Liver (tissue), 9 donors: ENCODE results near the gene PTPN4. TPM values are rescaled to one million over a fixed set of nuclear protein-coding genes. Genes with fewer than 3 reads are reported as not detected.

Experiments
- DNase-seq: peaks from one replicate; pipeline ENCODE4 v3.0.0-alpha.2; 2017; ENCODE audit warnings: low spot score
- H3K27ac ChIP-seq, 2 donors: one replicate each; pipeline ENCODE4 v1.7.0; 2013; ENCODE audit warnings: inconsistent platforms in 2 of 2, low read length in 2 of 2, control low read depth in 1 of 2, low read depth in 1 of 2, mild to moderate bottlenecking in 1 of 2
- H3K27me3 ChIP-seq, 4 donors: one replicate each; pipeline versions ENCODE4 v1.6.1 to v1.7.0; 2013; ENCODE audit warnings: low read length in 3 of 4, inconsistent platforms in 1 of 4, mild to moderate bottlenecking in 1 of 4, moderate library complexity in 1 of 4; ENCODE audit not compliant: control insufficient read depth in 4 of 4, insufficient read depth in 4 of 4
- H3K36me3 ChIP-seq, 4 donors: one replicate each; pipeline versions ENCODE4 v1.6.1 to v1.7.0; 2013; ENCODE audit warnings: low read length in 3 of 4, mild to moderate bottlenecking in 3 of 4, low read depth in 1 of 4, moderate library complexity in 1 of 4; ENCODE audit not compliant: control insufficient read depth in 4 of 4, insufficient read depth in 3 of 4
- H3K4me1 ChIP-seq, 4 donors: one replicate each; pipeline versions ENCODE4 v1.6.1 to v1.7.0; 2013; ENCODE audit warnings: low read length in 3 of 4, mild to moderate bottlenecking in 3 of 4, moderate library complexity in 1 of 4; ENCODE audit not compliant: control insufficient read depth in 4 of 4, insufficient read depth in 4 of 4
- H3K4me3 ChIP-seq, 3 donors: one replicate each; pipeline versions ENCODE4 v1.6.1 to v1.7.0; 2013; ENCODE audit warnings: low read length in 3 of 3, control low read depth in 1 of 3, low read depth in 1 of 3, mild to moderate bottlenecking in 1 of 3
- H3K9ac ChIP-seq, 2 donors: one replicate each; pipeline ENCODE4 v1.7.0; 2013; ENCODE audit warnings: low read length in 2 of 2, mild to moderate bottlenecking in 2 of 2, moderate library complexity in 2 of 2, control low read depth in 1 of 2, low read depth in 1 of 2
- H3K9me3 ChIP-seq, 4 donors: one replicate each; pipeline versions ENCODE4 v1.6.1 to v1.7.0; 2013; ENCODE audit warnings: low read length in 3 of 4; ENCODE audit not compliant: control insufficient read depth in 4 of 4
- ATF3 ChIP-seq: IDR thresholded peaks from 2 replicates; pipeline ENCODE4 v1.6.1; 2016; ENCODE audit warnings: antibody characterized with exemption
- EGR1 ChIP-seq, 2 donors: IDR thresholded peaks; 2 replicates each; pipeline ENCODE4 v1.6.1; 2016 to 2018; ENCODE audit warnings: antibody characterized with exemption in 2 of 2, low read depth in 2 of 2
- FOXA1 ChIP-seq: IDR thresholded peaks from 2 replicates; pipeline ENCODE4 v1.6.1; 2016; ENCODE audit warnings: antibody characterized with exemption
- FOXA2 ChIP-seq: IDR thresholded peaks from 2 replicates; pipeline ENCODE4 v1.6.1; 2016; ENCODE audit warnings: antibody characterized with exemption
- GABPA ChIP-seq, 2 donors: IDR thresholded peaks in 1 of 2; conservative IDR thresholded peaks in 1 of 2; 2 replicates each; pipeline ENCODE4 v1.6.1; 2016; ENCODE audit warnings: antibody characterized with exemption in 2 of 2, mild to moderate bottlenecking in 1 of 2, moderate library complexity in 1 of 2
- HNF4A ChIP-seq, 2 donors: conservative IDR thresholded peaks; 2 replicates each; pipeline ENCODE4 v1.6.1; 2016; ENCODE audit warnings: antibody characterized with exemption in 2 of 2, mild to moderate bottlenecking in 2 of 2
- HNF4G ChIP-seq: IDR thresholded peaks from 2 replicates; pipeline ENCODE4 v1.6.1; 2016; ENCODE audit warnings: antibody characterized with exemption
- JUND ChIP-seq, 2 donors: IDR thresholded peaks; 2 replicates each; pipeline ENCODE4 v1.6.1; 2016; ENCODE audit warnings: antibody characterized with exemption in 2 of 2
- MAX ChIP-seq: IDR thresholded peaks from 2 replicates; pipeline ENCODE4 v1.6.1; 2016; ENCODE audit warnings: antibody characterized with exemption
- NR2F2 ChIP-seq: IDR thresholded peaks from 2 replicates; pipeline ENCODE4 v1.6.1; 2016; ENCODE audit warnings: antibody characterized with exemption
- RAD21 ChIP-seq, 2 donors: IDR thresholded peaks; 2 replicates each; pipeline ENCODE4 v1.6.1; 2016; ENCODE audit warnings: antibody characterized with exemption in 2 of 2, mild to moderate bottlenecking in 2 of 2
- REST ChIP-seq: IDR thresholded peaks from 2 replicates; pipeline ENCODE4 v1.6.1; 2016; ENCODE audit warnings: antibody characterized with exemption, mild to moderate bottlenecking
- RXRA ChIP-seq, 2 donors: IDR thresholded peaks; 2 replicates each; pipeline ENCODE4 v1.6.1; 2017 to 2018; ENCODE audit warnings: antibody characterized with exemption in 2 of 2, mild to moderate bottlenecking in 1 of 2
- SP1 ChIP-seq: IDR thresholded peaks from 2 replicates; pipeline ENCODE4 v1.6.1; 2018; ENCODE audit warnings: antibody characterized with exemption, mild to moderate bottlenecking
- TAF1 ChIP-seq: conservative IDR thresholded peaks from 2 replicates; pipeline ENCODE4 v1.6.1; 2016; ENCODE audit warnings: antibody characterized with exemption, mild to moderate bottlenecking
- YY1 ChIP-seq: IDR thresholded peaks from 2 replicates; pipeline ENCODE4 v1.6.1; 2016; ENCODE audit warnings: antibody characterized with exemption, mild to moderate bottlenecking
- ZBTB33 ChIP-seq: IDR thresholded peaks from 2 replicates; pipeline ENCODE4 v1.6.1; 2016; ENCODE audit warnings: antibody characterized with exemption
- WGBS: extraction: QIAGEN DNeasy Blood & Tissue Kit; methylation state at CpG from one replicate; pipeline ENCODE4 v1.1.7; 2013; 5-methylcytosine and 5-hydroxymethylcytosine counted together
- polyA plus RNA-seq, 2 donors: library from polyadenylated mRNA; stranded (reverse) in 1 of 2; unstranded in 1 of 2; fragments of 200-250 nt in 1 of 2; fragments of >200 nt in 1 of 2; fragmentation: Nextera tagmentation in 1 of 2; extraction: Ambion mirVana in 1 of 2; gene quantifications; one replicate each; pipeline versions ENCODE4 v1.2.1 to v1.2.3, GENCODE V29; 2013 to 2015
- total RNA-seq, 2 donors: library from RNA; depleted of rRNA; stranded (reverse); fragments of >200 nt; gene quantifications; one replicate each; pipeline ENCODE4 v1.2.3, GENCODE V29; 2014
- donor health status: healthy.
- donor health status: healthy.
- donor health status: healthy.
- donor health status: healthy.
- donor health status: healthy.

Gene PTPN4
- total and polyA plus RNA-seq, 4 donors: 4.2 to 34.6 (median 9.5) TPM

- TF ChIP-seq REST (no peak), SP1 (no peak)
Observed at GRCh38 chr2:119940856-119941255, 181.1 kb downstream of the PTPN4 start (continued).

GRCh38 chr2:119941388-119941787 lies 181.7 kb downstream of the PTPN4 start:
- no peaks in the 10 kb centered on the region for H3K27me3 ChIP-seq
- H3K36me3 ChIP-seq: peaks cover 0 to 3% (median 2%) of the 10 kb centered on the region in 4 donors
- no peak overlapping the region for H3K27ac ChIP-seq
- no peak for DNase-seq
- no peak overlapping the region for H3K9ac ChIP-seq
- whole genome bisulfite sequencing: 93% methylated on average over 1 of the region's 1 CpG
- TF ChIP-seq YY1 (no peak), JUND (IDR thresholded peaks at IDR 0.05) (no peak), RAD21 (IDR thresholded peaks at IDR 0.05) (no peak), ZBTB33 (no peak), ATF3 (no peak), HNF4G (no peak), EGR1 (IDR thresholded peaks at IDR 0.05; ENCODE audit: low read depth in 2 of 2) (no peak), REST (no peak), FOXA1 (no peak)
- no peaks in the 10 kb centered on the region for H3K9me3 ChIP-seq
- H3K4me1 ChIP-seq: no peaks in the 10 kb centered on the region
- no peak overlapping the region for H3K4me3 ChIP-seq

GRCh38 chr2:119941981-119942513 lies 182.3 kb downstream of the PTPN4 start:
- Histone ChIP-seq H3K9ac (no peak overlapping the region), H3K9me3 (no peaks in the 10 kb centered on the region), H3K27ac (no peak overlapping the region), H3K36me3 (peaks cover 0 to 4% (median 3%) of the 10 kb centered on the region in 4 donors), H3K4me3 (no peak overlapping the region), H3K27me3 (no peaks in the 10 kb centered on the region), H3K4me1 (no peaks in the 10 kb centered on the region)
- no peak for DNase-seq
- 66% methylated on average over 3 of the region's 3 CpGs for WGBS
- TF ChIP-seq HNF4A (conservative IDR thresholded peaks at IDR 0.05): no peak
- no peak for TF ChIP-seq RXRA (IDR thresholded peaks at IDR 0.05)
- no peak for TF ChIP-seq YY1
- no peak for TF ChIP-seq NR2F2
- TF ChIP-seq ZBTB33: no peak
- no peak for TF ChIP-seq ATF3
- TF ChIP-seq SP1: no peak
- no peak for TF ChIP-seq RAD21 (IDR thresholded peaks at IDR 0.05)
- no peak for TF ChIP-seq FOXA1
- no peak for TF ChIP-seq FOXA2
- no peak for TF ChIP-seq GABPA (IDR thresholded peaks at IDR 0.05 in 1 of 2, conservative IDR thresholded peaks at IDR 0.05 in 1 of 2)
- no peak for TF ChIP-seq MAX
- TF ChIP-seq TAF1: no peak
- no peak for TF ChIP-seq HNF4G
